Cardiac septum (tissue), 1 donor: ENCODE measurements around the gene ZNF587B. TPM values are rescaled to one million over a fixed set of nuclear protein-coding genes. Genes with fewer than 3 reads are reported as not detected.
"Not testable (repeated sequence)": the region's sequence is repeated elsewhere in the genome, so short reads cannot be mapped to it uniquely, and the experiment has no call there.

Experiments used
- DNase-seq: peaks from one replicate; pipeline ENCODE4 v3.0.0-alpha.2; 2020; ENCODE audit warnings: low spot score
- intact Hi-C: fragments of 100-400 bp; cut with DNase I; formaldehyde crosslinking; loops from one replicate; pipeline ENCODE4 v1.14.0; 2022
- long read RNA-seq: library from polyadenylated mRNA; unstranded; transcript quantifications from one replicate; pipeline ENCODE4 v2.0.0, GENCODE V29; 2021
- total RNA-seq: library from RNA; stranded (reverse); fragmentation: NEBNext Ultra II Directional; extraction: Animal tissue kit (Norgen Biotek cat#: 25700); gene quantifications from one replicate; pipeline ENCODE4 v1.2.1, GENCODE V29; 2021
- donor health status: DM: no; HTN: no; CAD: no.

Gene ZNF587B
- total RNA-seq: 7.6 TPM
- long read RNA-seq, partial matches to known transcripts: 0 of 1 reads
- long read RNA-seq, other reads (novel, unspliced or antisense): 1 of 1 reads

- intact Hi-C loops: no loop called here
- DNase-seq: peak; percentile 86
Observed at GRCh38 chr19:57830071-57830602, at the start of gene ZNF587B. Gene ZNF587B, plus strand, starts transcription at chr19:57830299. Its CDS starts 230 bp downstream, at chr19:57830529.

GRCh38 chr19:57786286-57786685, 43.8 kb upstream of the ZNF587B start:
- no peak for DNase-seq
- intact Hi-C loops: no loop called here

GRCh38 chr19:57786906-57787305, 43.2 kb upstream of the ZNF587B start:
- no peak for DNase-seq
- intact Hi-C loops: no loop called here

GRCh38 chr19:57788114-57788692, 41.9 kb upstream of the ZNF587B start:
- no peak for DNase-seq
- intact Hi-C loops: no loop called here

- intact Hi-C loops: no loop called here
- DNase-seq: no peak
Observed at GRCh38 chr19:57789288-57789687, 40.8 kb upstream of the ZNF587B start.

GRCh38 chr19:57796580-57796979, 33.5 kb upstream of the ZNF587B start:
- DNase-seq, intact Hi-C loops: not testable (repeated sequence)

- no peak for DNase-seq
- intact Hi-C loops: no loop called here
Observed at GRCh38 chr19:57800696-57801095, 29.4 kb upstream of the ZNF587B start.

GRCh38 chr19:57802269-57802668, 27.8 kb upstream of the ZNF587B start:
- DNase-seq: no peak
- intact Hi-C loops: no loop called here

GRCh38 chr19:57803265-57803593, 26.9 kb upstream of the ZNF587B start:
- intact Hi-C loops: no loop called here
- no peak for DNase-seq

- intact Hi-C loops: no loop called here
- DNase-seq: no peak
Observed at GRCh38 chr19:57803594-57804325, 26.3 kb upstream of the ZNF587B start.

- no peak for DNase-seq
- intact Hi-C loops: no loop called here
Observed at GRCh38 chr19:57807541-57807940, 22.6 kb upstream of the ZNF587B start.

GRCh38 chr19:57810410-57811295, 19.4 kb upstream of the ZNF587B start:
- DNase-seq, intact Hi-C loops: not testable (repeated sequence)

- intact Hi-C loops: no loop called here
- no peak for DNase-seq
Observed at GRCh38 chr19:57812226-57812625, 17.9 kb upstream of the ZNF587B start.

- DNase-seq, intact Hi-C loops: not testable (repeated sequence)
Observed at GRCh38 chr19:57812975-57813820, 16.9 kb upstream of the ZNF587B start.

- intact Hi-C loops: loop anchor here (2.0 kb wide), 1 partner anchor 67 kb away; the partner anchor contains the start of gene ZNF776
- no peak for DNase-seq
Observed at GRCh38 chr19:57813919-57814504, 16.1 kb upstream of the ZNF587B start.

- peak; percentile 92 for DNase-seq
- intact Hi-C loops: loop anchor here (2.0 kb wide), 1 partner anchor 68 kb away; the partner anchor contains the start of gene ZNF776
Observed at GRCh38 chr19:57814505-57815246, 15.4 kb upstream of the ZNF587B start, which contains the start of gene ZNF552. Gene ZNF552, minus strand, starts transcription at chr19:57814913. Its CDS starts 170 bp downstream, at chr19:57814743.

GRCh38 chr19:57815247-57816075, 14.6 kb upstream of the ZNF587B start:
- intact Hi-C loops: loop anchor here (2.0 kb wide), 1 partner anchor 69 kb away; the partner anchor contains the start of gene ZNF776
- DNase-seq: no peak
